SK-N-SH (cell line): ENCODE measurements around the gene TEKTIP1. TPM values are rescaled to one million over a fixed set of nuclear protein-coding genes. Genes with fewer than 3 reads are reported as not detected.
A peak's percentile ranks its signal among the peaks of the same experiment; 100 is the strongest.

Experiments
- CTCF ChIA-PET: fragments of 300-600, 350-600 bp; formaldehyde crosslinking; extraction: SDS; loops from one replicate; lab custom pipeline; 2021; lab: Yijun Ruan, JAX
- POLR2A ChIA-PET: fragments of 350-600 bp; sonication (Branson Sonifier 250); formaldehyde crosslinking; extraction: SDS; loops from one replicate; lab custom pipeline; 2020; ENCODE audit warnings: antibody characterized with exemption, inconsistent platforms; lab: Yijun Ruan, JAX
- DNase-seq: peaks from one replicate; pipeline ENCODE4 v3.0.0; 2012
- H2AFZ ChIP-seq: fragments of 200-600 bp; sonication (generic); 2 replicates; pipeline ENCODE4 v1.8.1; 2016; ENCODE audit warnings: antibody characterized with exemption, mild to moderate bottlenecking, low read depth
- H3F3A ChIP-seq: fragments of 200-600 bp; sonication (generic); replicated peaks from 2 replicates; pipeline ENCODE3; 2016; ENCODE audit warnings: antibody characterized with exemption, mild to moderate bottlenecking; ENCODE audit not compliant: insufficient read depth
- H3K27ac ChIP-seq, 2 experiments: fragments of 200-500 bp in 1 of 2; fragments of 200-600 bp in 1 of 2; sonication (Bioruptor generic) in 1 of 2; sonication (generic), shearing (Covaris generic) in 1 of 2; 2 replicates each; pipeline versions ENCODE4 v1.5.1 to v1.6.1; 2014 to 2016; ENCODE audit warnings: low read depth in 2 of 2, inconsistent platforms in 1 of 2, low read length in 1 of 2, mild to moderate bottlenecking in 1 of 2, mixed read lengths in 1 of 2
- H3K27me3 ChIP-seq: fragments of 200-600 bp; sonication (generic), shearing (Covaris generic); 2 replicates; pipeline ENCODE4 v1.6.1; 2016; ENCODE audit warnings: mixed run types; ENCODE audit not compliant: insufficient read depth
- H3K36me3 ChIP-seq, 2 experiments: fragments of 200-500 bp in 1 of 2; fragments of 200-600 bp in 1 of 2; sonication (Bioruptor generic) in 1 of 2; sonication (generic) in 1 of 2; replicated peaks in 1 of 2; 2 replicates each; pipeline versions ENCODE3 to v1.5.1; 2014 to 2016; ENCODE audit warnings: low read length in 1 of 2, mild to moderate bottlenecking in 1 of 2; ENCODE audit not compliant: insufficient read depth in 2 of 2, control insufficient read depth in 1 of 2
- H3K4me1 ChIP-seq, 2 experiments: fragments of 200-500 bp in 1 of 2; fragments of 200-600 bp in 1 of 2; sonication (Bioruptor generic) in 1 of 2; sonication (generic), shearing (Covaris generic) in 1 of 2; 2 replicates each; pipeline versions ENCODE4 v1.5.1 to v1.6.1; 2014 to 2016; ENCODE audit warnings: low read depth in 1 of 2, low read length in 1 of 2, mixed run types in 1 of 2; ENCODE audit not compliant: insufficient read depth in 2 of 2, control insufficient read depth in 1 of 2
- H3K4me2 ChIP-seq: fragments of 200-600 bp; sonication (generic), shearing (Covaris generic); 2 replicates; pipeline ENCODE4 v1.6.1; 2017; ENCODE audit warnings: mixed run types
- H3K4me3 ChIP-seq, 2 experiments: fragments of 200-500 bp in 1 of 2; fragments of 200-600 bp in 1 of 2; sonication (Bioruptor generic) in 1 of 2; sonication (generic), shearing (Covaris generic) in 1 of 2; 2 replicates each; pipeline versions ENCODE4 v1.5.1 to v1.8.1; 2014 to 2016; ENCODE audit warnings: low read depth in 2 of 2, inconsistent platforms in 1 of 2, low read length in 1 of 2, mild to moderate bottlenecking in 1 of 2, mixed read lengths in 1 of 2, moderate library complexity in 1 of 2
- H3K79me2 ChIP-seq: fragments of 200-600 bp; sonication (generic); 2 replicates; pipeline ENCODE4 v1.8.1; 2017; ENCODE audit warnings: mild to moderate bottlenecking; ENCODE audit not compliant: insufficient read depth
- H3K9ac ChIP-seq: fragments of 200-600 bp; sonication (generic); 2 replicates; pipeline ENCODE4 v1.6.1; 2017; ENCODE audit warnings: mixed run types
- H3K9me2 ChIP-seq: fragments of 200-600 bp; sonication (generic); 2 replicates; pipeline ENCODE4 v1.6.1; 2017; ENCODE audit warnings: mixed run types
- H3K9me3 ChIP-seq: fragments of 200-600 bp; sonication (generic); 2 replicates; pipeline ENCODE4 v1.6.1; 2017; ENCODE audit warnings: mixed run types, mild to moderate bottlenecking, moderate library complexity
- H4K20me1 ChIP-seq: fragments of 200-600 bp; sonication (generic); 2 replicates; pipeline ENCODE4 v1.6.1; 2017; ENCODE audit warnings: mild to moderate bottlenecking, mixed run types; ENCODE audit not compliant: insufficient read depth
- EP300 ChIP-seq, 2 experiments: IDR thresholded peaks; 2 replicates each; pipeline versions ENCODE4 v1.4.0 to v1.6.1; 2012; ENCODE audit warnings: borderline replicate concordance in 1 of 2, low read depth in 1 of 2, low read length in 1 of 2
- EZH2phosphoT487 ChIP-seq: fragments of 200-600 bp; sonication (generic); IDR thresholded peaks from 2 replicates; pipeline ENCODE4 v1.6.1; 2017; ENCODE audit warnings: low read depth, mixed run types, mild to moderate bottlenecking, antibody characterized with exemption, moderate library complexity, borderline replicate concordance
- FOSL2 ChIP-seq: IDR thresholded peaks from 2 replicates; pipeline ENCODE4 v1.4.0; 2012; ENCODE audit warnings: low read depth, mild to moderate bottlenecking, moderate library complexity, borderline replicate concordance
- FOXJ3 ChIP-seq: sonication (generic); formaldehyde crosslinking; IDR thresholded peaks from 2 replicates; pipeline ENCODE4 v1.5.1; 2020; ENCODE audit warnings: mild to moderate bottlenecking, missing genetic modification reagents
- FOXM1 ChIP-seq: IDR thresholded peaks from 2 replicates; pipeline ENCODE4 v1.4.0; 2012; ENCODE audit warnings: low read depth, mild to moderate bottlenecking
- GABPA ChIP-seq: IDR thresholded peaks from 2 replicates; pipeline ENCODE4 v1.4.0; 2012; ENCODE audit warnings: low read depth, mild to moderate bottlenecking
- GATA2 ChIP-seq: sonication (generic); formaldehyde crosslinking; IDR thresholded peaks from 2 replicates; pipeline ENCODE4 v1.5.0; 2020; ENCODE audit warnings: mild to moderate bottlenecking, missing genetic modification reagents
- IRF3 ChIP-seq: fragments of 150-350 bp; IDR thresholded peaks from 2 replicates; pipeline ENCODE4 v1.6.1; 2016; ENCODE audit warnings: mild to moderate bottlenecking, low read depth, low read length
- MAX ChIP-seq: IDR thresholded peaks from 2 replicates; pipeline ENCODE4 v1.4.0; 2012; ENCODE audit warnings: low read depth
- MEF2A ChIP-seq: IDR thresholded peaks from 2 replicates; pipeline ENCODE4 v1.4.0; 2012; ENCODE audit warnings: low read depth, borderline replicate concordance
- MXI1 ChIP-seq: IDR thresholded peaks from 2 replicates; pipeline ENCODE4 v1.6.1; 2012; ENCODE audit warnings: mild to moderate bottlenecking, low read depth, low read length, improper control_type of control experiment
- NFIC ChIP-seq: IDR thresholded peaks from 2 replicates; pipeline ENCODE4 v1.4.0; 2012; ENCODE audit warnings: borderline replicate concordance
- NRF1 ChIP-seq: IDR thresholded peaks from 2 replicates; pipeline ENCODE4 v1.6.1; 2012; ENCODE audit warnings: low read depth, mild to moderate bottlenecking, low read length
- PBX3 ChIP-seq: IDR thresholded peaks from 2 replicates; pipeline ENCODE4; 2012
- POLR2AphosphoS5 ChIP-seq: IDR thresholded peaks from 2 replicates; pipeline ENCODE4 v1.6.1; 2012; ENCODE audit warnings: low read depth, low read length
- RAD21 ChIP-seq: IDR thresholded peaks from 2 replicates; pipeline ENCODE4 v1.6.1; 2012; ENCODE audit warnings: mild to moderate bottlenecking, low read length
- RFX5 ChIP-seq: IDR thresholded peaks from 2 replicates; pipeline ENCODE4 v1.6.1; 2012; ENCODE audit warnings: mild to moderate bottlenecking, improper control_type of control experiment, low read length
- TAF1 ChIP-seq: IDR thresholded peaks from 2 replicates; pipeline ENCODE4 v1.6.1; 2012; ENCODE audit warnings: low read depth, mild to moderate bottlenecking, low read length, moderate library complexity, borderline replicate concordance
- USF2 ChIP-seq: fragments of 150-350 bp; IDR thresholded peaks from 2 replicates; pipeline ENCODE4 v1.6.1; 2017; ENCODE audit warnings: antibody characterized with exemption, low read length, low read depth, borderline replicate concordance
- YY1 ChIP-seq: IDR thresholded peaks from 2 replicates; pipeline ENCODE4 v1.4.0; 2012; ENCODE audit warnings: low read depth, mild to moderate bottlenecking
- ZBTB33 ChIP-seq: IDR thresholded peaks from 2 replicates; pipeline ENCODE4 v1.4.0; 2012; ENCODE audit warnings: low read depth, borderline replicate concordance
- WGBS: methylation state at CpG from one replicate; pipeline ENCODE4 v1.1.6; 2017; ENCODE audit warnings: low lambda C conversion rate; 5-methylcytosine and 5-hydroxymethylcytosine counted together
- polyA plus RNA-seq, 3 experiments: library from polyadenylated mRNA; depleted of rRNA; stranded (reverse); fragments of >200 nt; gene quantifications; 2 replicates each; pipeline ENCODE4 v1.2.3, GENCODE V29; 2012

The TEKTIP1 gene
- polyA plus RNA-seq, 1 of the 3 experiments (the other 2 are of a cell fraction), result 0.12 TPM

- no peak for TF ChIP-seq PBX3
- Histone ChIP-seq H3K4me3 (no peak overlapping the region), H3K4me1 (peaks cover 11 to 13% of the 10 kb centered on the region in 2 experiments; a peak in 2 of 4 replicates), H2AFZ (no peak overlapping the region), H3K79me2 (peaks cover 43% of the 10 kb centered on the region), H3K9me3 (no peaks in the 10 kb centered on the region), H3K4me2 (peak overlapping the region; percentile 98; the same call in 1 of the 2 replicates), H3K36me3 (no peaks in the 10 kb centered on the region), H4K20me1 (peaks cover 21% of the 10 kb centered on the region), H3K27me3 (no peaks in the 10 kb centered on the region), H3K9me2 (no peaks in the 10 kb centered on the region), H3K9ac (no peak overlapping the region), H3K27ac (no peak overlapping the region), H3F3A (peaks cover 20% of the 10 kb centered on the region)
- ChIA-PET CTCF (interaction anchor here (1.2 to 1.5 kb wide), 2 partner anchors 8 to 81 kb away, joined by 3 to 9 read pairs; partner anchors contain the start of gene GIPC3), POLR2A (no interaction called here)
- WGBS, result 90% methylated on average over 5 of the region's 5 CpGs
- DNase-seq, result no peak
Measured at GRCh38 chr19:3504735-3505134, 34.2 kb upstream of the TEKTIP1 start.

GRCh38 chr19:3505598-3506383, 33.2 kb upstream of the TEKTIP1 start, which contains the start of gene FZR1:
Gene FZR1 (plus strand): TSS chr19:3506311. CDS start chr19:3522990, 16,679 bp downstream.
- no peaks in the 10 kb centered on the region for H3K9me3 ChIP-seq
- peak within 1 kb of the TSS; percentile 92 for H3K9ac ChIP-seq
- TF ChIP-seq MEF2A (no peak), NFIC (no peak), NRF1 (peak; percentile 98), MXI1 (peak; percentile 87), EZH2phosphoT487 (no peak), FOXJ3 (CRISPR knock-in tag) (no peak), EP300 (IDR thresholded peaks at IDR 0.05; ENCODE audit: borderline replicate concordance in 1 of 2, low read depth in 1 of 2, low read length in 1 of 2) (no peak), GABPA (peak; percentile 85), IRF3 (no peak), MAX (peak; percentile 93), YY1 (peak; percentile 79; the same call in 1 of the 2 replicates), FOSL2 (no peak), GATA2 (CRISPR knock-in tag) (peak; percentile 94), FOXM1 (peak; percentile 100), RAD21 (no peak), USF2 (no peak), RFX5 (no peak), POLR2AphosphoS5 (peak; percentile 64), TAF1 (peak; percentile 62; the same call in 1 of the 2 replicates), ZBTB33 (no peak)

More at GRCh38 chr19:3505598-3506383, 33.2 kb upstream of the TEKTIP1 start, which contains the start of gene FZR1:
- H3K79me2 ChIP-seq, result peaks cover 47% of the 10 kb centered on the region
- H3F3A ChIP-seq, result peaks cover 20% of the 10 kb centered on the region
- H3K4me2 ChIP-seq, result peak within 1 kb of the TSS; percentile 98
- H3K4me3 ChIP-seq, result peak within 1 kb of the TSS; percentile 69 to 91
- no peaks in the 10 kb centered on the region for H3K9me2 ChIP-seq
- ChIA-PET POLR2A (interaction anchor here (1.4 kb wide), 1 partner anchor 14 kb away, joined by 3 read pairs; no protein-coding TSS in a partner anchor), CTCF (interaction anchor here (1.5 to 1.7 kb wide), 2 partner anchors 33 to 80 kb away, joined by 3 to 9 read pairs; partner anchors contain the start of genes GIPC3 and TEKTIP1)
- no peaks in the 10 kb centered on the region for H3K27me3 ChIP-seq
- H3K27ac ChIP-seq, result peak within 1 kb of the TSS; percentile 80 to 81
- H2AFZ ChIP-seq, result peak within 1 kb of the TSS; percentile 89
- peaks cover 11% of the 10 kb centered on the region in 2 experiments; a peak in 2 of 4 replicates for H3K4me1 ChIP-seq
- no peaks in the 10 kb centered on the region for H3K36me3 ChIP-seq
- H4K20me1 ChIP-seq, result peaks cover 32% of the 10 kb centered on the region
- WGBS, result 10% methylated on average over 10 of the region's 79 CpGs
- peak; percentile 100 for DNase-seq
